Measurements from ENCODE around the gene TGFBR3.

The TGFBR3 gene

GRCh38 chr1:91819038-91819788, 66.7 kb downstream of the TGFBR3 start:
- no peak for DNase-seq

GRCh38 chr1:91818713-91818975, 67.3 kb downstream of the TGFBR3 start:
- no peak for DNase-seq

- no peak for DNase-seq
Observed at GRCh38 chr1:91817211-91817905, 68.6 kb downstream of the TGFBR3 start.

- no peak for DNase-seq
Observed at GRCh38 chr1:91816031-91816430, 69.9 kb downstream of the TGFBR3 start.

GRCh38 chr1:91814448-91814847, 71.5 kb downstream of the TGFBR3 start:
- DNase-seq = no peak

GRCh38 chr1:91813813-91814212, 72.1 kb downstream of the TGFBR3 start:
- DNase-seq = no peak

- DNase-seq = no peak
Observed at GRCh38 chr1:91811363-91812025, 74.5 kb downstream of the TGFBR3 start.

- DNase-seq = no peak
Observed at GRCh38 chr1:91809317-91809716, 76.6 kb downstream of the TGFBR3 start.

GRCh38 chr1:91807921-91808620, 77.9 kb downstream of the TGFBR3 start:
- DNase-seq = no peak

- no peak for DNase-seq
Observed at GRCh38 chr1:91806769-91807700, 78.9 kb downstream of the TGFBR3 start.

- DNase-seq = no peak
Observed at GRCh38 chr1:91806181-91806768, 79.7 kb downstream of the TGFBR3 start.

GRCh38 chr1:91805311-91805801, 80.6 kb downstream of the TGFBR3 start:
- DNase-seq = no peak

- DNase-seq = no peak
Observed at GRCh38 chr1:91804546-91805023, 81.4 kb downstream of the TGFBR3 start.

- peak; percentile 1 to 4 for DNase-seq
Observed at GRCh38 chr1:91803847-91804545, 82.0 kb downstream of the TGFBR3 start.

- DNase-seq = no peak
Observed at GRCh38 chr1:91803123-91803522, 82.8 kb downstream of the TGFBR3 start.

- DNase-seq = no peak
Observed at GRCh38 chr1:91801496-91802115, 84.3 kb downstream of the TGFBR3 start.

GRCh38 chr1:91799863-91800262, 86.1 kb downstream of the TGFBR3 start:
- DNase-seq = no peak

- no peak for DNase-seq
Observed at GRCh38 chr1:91799159-91799558, 86.8 kb downstream of the TGFBR3 start.

- no peak for DNase-seq
Observed at GRCh38 chr1:91798740-91799139, 87.2 kb downstream of the TGFBR3 start.

GRCh38 chr1:91798241-91798648, 87.7 kb downstream of the TGFBR3 start:
- no peak for DNase-seq

- no peak for DNase-seq
Observed at GRCh38 chr1:91797164-91797563, 88.8 kb downstream of the TGFBR3 start.
